Left forelimb (tissue), 1 donor: ENCODE measurements around the gene RMI2.
A peak's percentile ranks its signal among the peaks of the same experiment; 100 is the strongest.

Experiments
- DNase-seq: peaks from one replicate; pipeline ENCODE4 v3.0.0-alpha.2; 2018; ENCODE audit warnings: low spot score

Gene RMI2

DNA sequence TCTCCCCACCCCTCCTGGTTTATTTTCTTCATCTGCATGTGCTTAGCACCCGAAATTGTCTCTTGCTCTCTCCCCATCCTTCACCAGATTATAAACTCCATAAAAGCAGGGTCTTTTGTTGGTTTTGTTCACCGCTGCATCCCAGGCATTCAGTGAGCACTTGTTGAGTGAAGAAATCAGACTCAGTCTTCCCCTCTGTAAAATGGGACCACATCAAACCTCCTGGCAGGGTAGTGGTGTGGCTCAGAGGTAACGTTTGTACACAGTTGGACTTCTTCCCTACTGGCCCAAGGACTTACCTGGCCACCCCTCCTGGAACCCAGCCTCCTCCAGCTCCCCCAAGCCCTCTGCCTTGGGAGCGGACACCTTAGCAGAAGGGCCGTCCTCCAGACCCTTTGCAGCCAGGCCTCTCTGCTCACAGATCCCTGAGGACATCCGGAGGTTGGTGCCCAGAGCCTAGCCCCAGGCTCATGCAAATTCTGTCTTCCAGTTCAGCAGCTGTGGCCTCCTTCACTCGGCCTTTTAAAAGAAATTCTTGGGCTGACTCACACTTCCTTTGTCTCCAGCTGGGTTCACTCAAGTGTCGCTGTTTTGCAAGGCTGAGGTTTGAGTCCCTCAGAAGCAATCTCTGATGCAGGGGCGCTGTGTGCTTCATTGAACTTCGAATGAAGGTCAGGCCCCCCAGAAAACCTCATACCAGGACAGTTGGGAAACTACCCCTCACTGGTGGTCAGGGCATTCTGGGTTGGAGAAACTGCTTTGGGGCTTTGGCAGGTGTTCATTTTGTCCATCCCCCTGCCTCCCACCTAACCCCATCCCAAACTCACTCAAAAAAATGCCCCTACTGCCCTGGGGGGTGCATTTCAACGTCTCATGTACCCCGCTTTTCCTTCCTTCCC is 16.8 kb upstream of the RMI2 start:
- no peak for DNase-seq

DNA sequence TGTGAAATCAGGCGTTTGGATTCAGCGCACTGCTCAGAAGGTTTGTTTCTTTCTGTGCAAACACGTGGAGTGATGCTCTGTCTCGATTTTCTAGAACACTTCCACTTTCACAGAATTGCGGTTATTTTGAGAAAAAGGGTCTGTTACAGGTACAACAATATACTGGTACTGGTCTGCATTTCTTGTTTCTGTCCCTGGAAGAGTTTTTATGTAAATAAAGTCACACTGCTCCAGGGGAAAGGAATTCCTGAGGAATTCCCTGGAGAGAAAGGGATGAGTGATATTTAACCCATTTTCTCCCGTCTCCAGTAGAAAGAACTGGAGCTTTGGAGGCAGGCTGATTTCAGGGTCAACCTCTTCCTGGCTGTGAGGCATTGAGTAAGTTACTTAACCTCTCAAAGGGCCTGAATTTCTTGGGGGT is 16.2 kb upstream of the RMI2 start:
- DNase-seq, result no peak

GRCh38 chr16:11329891-11330290 is 15.4 kb upstream of the RMI2 start:
- DNase-seq, result no peak

GRCh38 chr16:11330526-11331237 is 14.6 kb upstream of the RMI2 start:
- no peak for DNase-seq

GRCh38 chr16:11331967-11332366 is 13.3 kb upstream of the RMI2 start:
- no peak for DNase-seq

DNA sequence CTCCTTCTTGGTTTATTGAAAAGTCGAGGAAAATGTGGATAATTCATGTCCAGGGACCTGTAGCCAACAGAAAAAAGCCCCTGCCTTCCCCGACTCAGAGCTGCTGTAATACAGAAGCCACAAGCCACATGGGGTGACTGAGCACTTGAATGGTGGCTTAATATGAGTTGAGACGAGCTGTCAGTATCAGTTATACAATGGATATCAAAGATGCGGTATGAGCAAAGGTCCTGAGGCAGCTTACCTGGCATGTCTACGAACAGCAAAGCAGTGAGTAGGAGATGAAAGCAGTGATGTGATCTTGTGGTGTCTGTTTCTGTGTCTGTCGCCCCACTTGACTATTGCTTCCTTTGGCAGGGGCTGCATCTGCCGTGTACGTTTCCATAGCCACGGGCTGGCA is 12.2 kb upstream of the RMI2 start:
- no peak for DNase-seq

DNA sequence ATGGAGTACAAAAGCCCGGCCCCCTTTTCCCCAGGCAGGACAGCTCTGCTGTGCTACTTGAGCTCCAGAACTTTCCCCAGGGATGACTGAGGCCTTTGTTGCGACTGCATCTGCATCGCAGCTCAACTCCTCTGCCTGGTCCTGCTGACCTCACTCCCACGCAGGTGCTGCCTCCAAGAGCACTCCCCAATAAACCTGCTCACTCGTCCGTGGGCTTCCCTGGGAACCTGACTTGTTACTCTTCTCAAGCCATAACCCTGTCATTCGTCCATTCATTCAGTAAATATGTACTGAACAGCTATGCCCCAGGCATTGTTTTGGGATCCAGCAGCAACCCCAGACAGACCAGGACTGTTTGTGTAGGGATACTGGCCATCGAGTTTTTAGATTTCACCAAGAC is 11.6 kb upstream of the RMI2 start:
- DNase-seq, result no peak

DNA sequence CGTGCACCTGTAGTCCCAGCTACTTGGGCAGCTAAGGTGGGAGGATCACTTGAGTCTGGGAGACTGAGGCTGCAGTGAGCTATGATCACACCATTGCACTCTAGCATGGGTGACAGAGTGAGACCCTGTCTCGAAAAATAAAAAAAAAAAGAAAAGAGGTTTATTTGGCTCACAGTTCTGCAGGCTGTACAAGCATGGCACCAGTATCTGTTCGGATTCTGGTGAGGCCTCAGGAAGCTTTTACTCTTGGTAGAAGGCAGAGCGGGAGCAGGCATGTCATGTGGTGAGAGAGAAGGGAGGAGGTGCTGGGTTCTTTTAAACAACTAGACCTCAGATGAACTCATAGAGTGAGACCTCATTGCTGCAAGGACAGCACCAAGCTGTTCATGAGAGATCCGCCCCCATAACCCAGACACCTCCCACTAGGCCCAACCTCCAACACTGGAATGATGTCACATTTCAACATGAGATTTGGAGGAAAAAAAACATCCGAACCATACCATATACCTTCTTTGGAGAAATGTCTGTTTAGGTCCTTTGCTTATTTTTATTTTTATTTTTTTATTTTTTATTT is 10.3 kb upstream of the RMI2 start:
- DNase-seq, result no peak

- no peak for DNase-seq
These were observed 6.2 kb upstream of the RMI2 start for GRCh38 chr16:11339075-11339474.

DNA sequence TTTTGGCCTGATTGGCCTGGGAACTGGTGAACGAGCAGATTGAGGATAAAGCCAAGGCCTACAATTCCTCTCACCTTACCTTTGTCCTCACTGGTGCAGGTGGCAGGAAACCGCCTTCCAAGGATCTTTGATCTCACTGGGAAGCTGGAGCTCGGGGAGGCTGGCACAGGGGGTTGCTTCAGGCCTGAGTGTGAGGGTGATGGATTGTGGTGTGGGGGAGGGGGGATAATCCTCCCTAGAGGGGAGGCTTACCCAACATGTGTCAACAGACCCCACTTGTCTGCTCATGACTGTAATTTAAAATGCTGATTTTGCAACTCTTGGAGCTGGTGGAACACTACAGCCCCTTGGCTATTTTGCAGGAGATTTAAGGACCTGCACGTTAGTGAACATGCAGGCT is 4.5 kb upstream of the RMI2 start:
- no peak for DNase-seq

DNA sequence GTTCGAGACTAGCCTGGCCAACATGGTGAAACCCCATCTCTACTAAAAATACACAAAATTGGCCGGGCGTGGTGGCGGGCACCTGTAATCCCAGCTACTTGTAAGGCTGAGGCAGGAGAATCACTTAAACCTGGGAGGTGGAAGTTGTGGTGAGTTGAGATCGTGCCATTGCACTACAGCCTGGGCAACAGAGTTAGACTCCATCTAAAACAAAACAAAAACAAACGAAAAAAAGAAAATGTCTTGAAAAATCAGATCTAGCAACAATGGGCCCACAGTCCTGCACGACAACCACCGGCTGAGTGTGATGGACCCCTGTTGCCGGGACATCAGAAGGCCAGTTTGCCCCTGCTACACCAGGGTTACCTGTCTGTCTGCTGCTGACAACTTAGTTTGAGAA is 3.9 kb upstream of the RMI2 start:
- no peak for DNase-seq

DNA sequence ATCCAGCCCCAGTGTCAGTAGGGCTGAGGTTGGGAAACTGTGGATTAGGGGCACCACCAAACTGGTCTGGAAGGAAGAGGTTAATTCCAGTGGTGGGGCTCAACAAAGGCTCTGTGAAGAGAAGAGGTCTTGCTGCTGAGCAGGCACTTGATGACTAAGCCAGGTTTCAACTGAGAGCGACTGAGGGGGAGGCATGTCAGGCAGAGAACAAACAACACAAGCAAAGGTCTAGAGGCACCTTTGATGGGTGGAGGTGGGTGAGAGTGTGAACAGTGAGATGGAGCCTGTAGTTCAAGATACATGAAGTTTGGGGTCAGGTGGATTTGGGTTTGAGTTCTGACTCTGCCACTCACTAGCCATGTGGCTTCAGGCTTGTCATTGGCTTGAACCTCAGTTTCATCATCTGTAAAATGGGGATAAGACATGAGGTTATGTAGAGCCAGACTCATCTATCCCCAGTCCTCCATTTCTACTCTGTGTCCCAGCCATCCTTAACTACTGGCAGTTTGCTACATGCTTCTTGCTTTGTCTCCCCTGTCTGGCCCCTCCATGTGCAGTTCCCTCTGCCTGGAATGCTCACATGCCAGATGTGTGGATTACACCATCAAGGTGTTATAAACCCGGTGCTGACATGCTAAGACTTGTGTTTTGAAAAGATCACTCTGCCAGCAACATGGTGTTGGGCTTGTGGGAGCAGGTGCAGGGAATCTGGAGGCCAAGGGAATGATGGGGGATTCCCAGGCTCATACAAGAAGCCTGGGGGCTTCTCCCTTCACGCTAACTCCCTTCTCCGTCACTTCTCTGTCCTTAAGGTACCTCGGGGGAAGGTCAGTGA is 3.0 kb upstream of the RMI2 start:
- no peak for DNase-seq

DNA sequence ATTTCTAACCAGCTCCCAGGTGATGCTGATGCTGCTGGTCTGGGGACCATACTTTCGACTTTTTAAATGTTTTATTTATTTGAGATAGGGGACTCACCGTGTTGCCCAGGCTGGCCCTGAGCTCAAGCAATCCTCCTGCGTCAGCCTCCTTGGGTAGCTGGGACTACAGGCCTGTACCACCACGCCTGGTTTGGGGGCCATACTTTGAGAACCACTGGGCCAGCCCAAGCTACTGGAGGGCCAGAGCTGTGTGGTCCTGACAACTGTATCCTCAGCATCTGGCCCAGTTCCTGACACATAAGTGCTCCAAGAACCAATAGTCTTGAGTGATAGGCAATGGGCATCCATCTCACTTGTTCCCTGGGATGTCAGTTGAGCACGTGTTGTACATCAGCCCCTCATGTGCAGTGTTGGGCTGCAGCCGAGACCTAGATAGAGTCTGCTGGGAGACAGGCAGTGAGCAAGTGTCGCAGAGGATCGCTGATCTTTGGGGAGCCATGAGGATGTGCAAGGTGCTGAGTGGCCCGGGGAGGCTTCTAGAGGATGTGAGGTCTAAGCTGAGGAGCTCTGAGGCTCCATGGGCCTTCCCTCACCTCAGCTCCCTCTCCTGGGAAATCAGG is 1.6 kb downstream of the RMI2 start:
- no peak for DNase-seq

DNA sequence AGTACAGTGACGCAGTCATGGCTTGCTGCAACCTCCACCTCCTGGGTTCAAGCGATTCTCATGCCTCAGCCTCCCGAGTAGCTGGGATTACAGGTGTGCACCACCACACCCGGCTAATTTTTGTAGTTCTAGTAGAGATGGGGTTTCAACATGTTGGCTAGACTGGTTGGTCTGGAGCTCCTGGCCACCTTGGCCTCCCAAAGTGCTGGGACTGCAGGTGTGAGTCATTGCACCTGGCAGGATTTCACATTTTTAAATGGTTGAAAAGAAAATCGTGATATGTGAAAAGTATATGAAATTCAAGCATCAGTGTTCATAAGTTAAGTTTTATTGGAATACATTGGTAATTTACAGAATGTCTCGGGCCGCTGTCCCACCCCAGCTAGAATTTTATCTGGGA is 2.6 kb downstream of the RMI2 start:
- no peak for DNase-seq

- no peak for DNase-seq
These were observed 3.7 kb downstream of the RMI2 start for GRCh38 chr16:11348737-11349598.

GRCh38 chr16:11349599-11350276 is 4.5 kb downstream of the RMI2 start:
- peak; percentile 68 for DNase-seq

GRCh38 chr16:11350519-11350918 is 5.3 kb downstream of the RMI2 start:
- DNase-seq, result no peak

- no peak for DNase-seq
These were observed 5.7 kb downstream of the RMI2 start for GRCh38 chr16:11350921-11351335.

- no peak for DNase-seq
These were observed 7.9 kb downstream of the RMI2 start for GRCh38 chr16:11353158-11353557.

DNA sequence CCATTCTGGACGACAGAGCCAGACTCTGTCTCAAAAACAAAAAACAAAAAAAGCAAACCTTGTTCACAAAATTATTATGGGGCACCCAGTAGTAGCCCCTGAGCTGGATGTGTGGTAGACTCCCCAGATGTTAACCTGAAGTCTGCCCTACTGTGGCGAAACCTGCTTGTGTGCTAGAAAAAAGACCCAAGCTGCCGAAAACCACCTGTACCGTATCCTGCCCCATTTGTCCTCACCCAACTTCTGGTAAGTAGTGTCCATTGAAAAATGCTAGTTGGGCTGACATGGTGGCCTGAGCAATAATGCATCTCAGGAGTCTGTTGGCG is 9.1 kb downstream of the RMI2 start:
- no peak for DNase-seq
